GM19324 (cell line): ENCODE measurements around the gene PHYHIPL.

Experiments
- ATAC-seq: cut with Tn5 transposase; IDR thresholded peaks from one replicate; pipeline ENCODE4 v1.9.1; 2021; ENCODE audit warnings: mild to moderate bottlenecking, moderate library complexity; ENCODE audit not compliant: unreplicated experiment, low FRiP score

The PHYHIPL gene

GRCh38 chr10:59287587-59288255, 111.3 kb downstream of the PHYHIPL start:
- no peak for ATAC-seq

DNA sequence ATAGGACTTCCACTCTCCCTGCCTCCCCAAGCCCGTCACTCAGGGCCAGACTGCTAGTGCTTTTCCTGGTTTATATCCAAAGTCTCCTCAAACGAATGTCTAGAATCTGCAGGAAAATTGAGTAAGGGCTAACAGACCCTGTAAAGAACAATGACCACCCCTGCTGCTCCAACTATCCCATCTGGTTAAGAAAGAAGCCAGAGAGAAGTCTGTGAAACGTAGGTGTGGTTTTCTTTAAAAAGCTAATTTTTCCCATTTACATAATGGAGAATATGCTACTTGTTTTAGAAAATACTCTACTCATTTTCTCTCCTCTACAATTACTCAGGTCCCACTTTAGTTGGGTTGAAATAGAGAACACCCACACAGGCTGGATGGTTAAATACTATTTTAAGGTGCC, 113.4 kb downstream of the PHYHIPL start:
- ATAC-seq, result no peak

- ATAC-seq, result no peak
These were observed 114.0 kb downstream of the PHYHIPL start for GRCh38 chr10:59290448-59290847.
